Kidney (tissue), 14 donors: ENCODE measurements around the gene LCE4A. TPM values are rescaled to one million over a fixed set of nuclear protein-coding genes. Genes with fewer than 3 reads are reported as not detected.

Experiments
- DNase-seq, 5 donors: peaks; one replicate each; pipeline ENCODE4 v3.0.0-alpha.2; 2013 to 2020
- FAIRE-seq: peaks from 2 replicates; lab custom pipeline; 2012; peaks lifted over from hg19 to GRCh38; lab: Jason Lieb, UNC
- H3K27ac ChIP-seq, 2 donors: one replicate each; pipeline ENCODE4 v1.7.0; 2013; ENCODE audit warnings: low read depth in 2 of 2, low read length in 2 of 2, inconsistent platforms in 1 of 2
- H3K27me3 ChIP-seq: one replicate; pipeline ENCODE4 v1.7.1; 2013; ENCODE audit warnings: low read length, inconsistent platforms; ENCODE audit not compliant: control insufficient read depth, insufficient read depth
- H3K36me3 ChIP-seq, 3 donors: one replicate each; pipeline versions ENCODE4 v1.7.0 to v1.7.1; 2013; ENCODE audit warnings: low read length in 3 of 3, control low read depth in 1 of 3, inconsistent platforms in 1 of 3; ENCODE audit not compliant: insufficient read depth in 3 of 3, control insufficient read depth in 2 of 3
- H3K4me1 ChIP-seq, 3 donors: one replicate each; pipeline versions ENCODE4 v1.7.0 to v1.7.1; 2013; ENCODE audit warnings: low read length in 3 of 3, inconsistent platforms in 1 of 3, low read depth in 1 of 3; ENCODE audit not compliant: control insufficient read depth in 2 of 3, insufficient read depth in 2 of 3
- H3K4me3 ChIP-seq, 3 donors: one replicate each; pipeline versions ENCODE4 v1.7.0 to v1.8.1; 2013; ENCODE audit warnings: low read length in 3 of 3, control low read depth in 1 of 3, inconsistent platforms in 1 of 3
- H3K9ac ChIP-seq, 3 donors: one replicate each; pipeline versions ENCODE4 v1.7.0 to v1.7.1; 2013; ENCODE audit warnings: low read length in 3 of 3, control low read depth in 1 of 3, inconsistent platforms in 1 of 3
- H3K9me3 ChIP-seq, 3 donors: one replicate each; pipeline versions ENCODE4 v1.7.0 to v1.7.1; 2013; ENCODE audit warnings: low read length in 3 of 3, control low read depth in 1 of 3, inconsistent platforms in 1 of 3; ENCODE audit not compliant: control insufficient read depth in 2 of 3, insufficient read depth in 1 of 3
- intact Hi-C: fragments of 100-400 bp; cut with DNase I; formaldehyde crosslinking; loops from one replicate; pipeline ENCODE4 v1.11.1; 2022
- polyA plus RNA-seq: library from polyadenylated mRNA; stranded (reverse); fragments of 350-450 nt; fragmentation: Illumina TruSeq; extraction: RNeasy Lipid Tissue Mini Kit (QIAGEN cat#74804); gene quantifications from one replicate; pipeline ENCODE4 v1.2.3, GENCODE V29; 2014; ENCODE audit warnings: low read depth, low replicate concordance; ENCODE audit not compliant: insufficient read depth
- total RNA-seq: library from RNA; stranded (reverse); fragmentation: NEBNext Ultra II Directional; extraction: Animal tissue kit (Norgen Biotek cat#: 25700); gene quantifications from one replicate; pipeline ENCODE4 v1.2.1, GENCODE V29; 2021
- TF ChIP-seq, protein P1 (sequence below): IDR thresholded peaks from 3 replicates; pipeline ENCODE4 v1.5.1; 2012; ENCODE audit warnings: mild to moderate bottlenecking, moderate library complexity, borderline replicate concordance; ENCODE audit not compliant: insufficient read depth; ENCODE audit errors: extremely low read depth
- donor health status: control.
- donor health status: control.
- donor health status: control.
- donor health status: control.
- donor health status: control.
- donor health status: DM: yes; HTN: yes; CAD: no.
- donor health status: Normal renal cell carcinoma (clear cell type).

The LCE4A gene
- total and polyA plus RNA-seq, 2 donors from 2014 or later: not detected

DNA sequence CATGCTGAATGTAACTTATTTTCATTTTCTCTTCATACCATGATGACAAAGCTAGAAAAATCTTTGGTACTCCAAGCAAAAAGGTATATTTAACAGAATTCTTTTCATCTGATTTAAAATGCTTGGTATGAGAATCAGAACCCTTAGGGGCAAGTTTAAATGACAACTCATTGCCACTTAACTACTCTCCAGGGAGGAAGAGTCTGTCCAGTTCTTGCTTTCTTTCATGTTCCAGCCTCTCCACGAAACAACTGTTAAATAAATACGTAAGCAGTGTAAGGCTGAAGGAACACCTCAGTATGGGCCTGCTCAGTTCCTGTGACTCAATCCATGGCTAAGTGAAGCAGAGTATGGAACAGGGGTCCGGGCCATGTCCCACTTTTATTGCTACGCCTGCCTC is 8.2 kb upstream of the LCE4A start:
- Histone ChIP-seq H3K9ac (no peak overlapping the region), H3K4me1 (no peaks in the 10 kb centered on the region), H3K36me3 (no peaks in the 10 kb centered on the region), H3K27me3 (no peaks in the 10 kb centered on the region), H3K27ac (no peak overlapping the region), H3K9me3 (no peaks in the 10 kb centered on the region), H3K4me3 (no peak overlapping the region)
- no peak for DNase-seq
- TF ChIP-seq, protein P1, sequence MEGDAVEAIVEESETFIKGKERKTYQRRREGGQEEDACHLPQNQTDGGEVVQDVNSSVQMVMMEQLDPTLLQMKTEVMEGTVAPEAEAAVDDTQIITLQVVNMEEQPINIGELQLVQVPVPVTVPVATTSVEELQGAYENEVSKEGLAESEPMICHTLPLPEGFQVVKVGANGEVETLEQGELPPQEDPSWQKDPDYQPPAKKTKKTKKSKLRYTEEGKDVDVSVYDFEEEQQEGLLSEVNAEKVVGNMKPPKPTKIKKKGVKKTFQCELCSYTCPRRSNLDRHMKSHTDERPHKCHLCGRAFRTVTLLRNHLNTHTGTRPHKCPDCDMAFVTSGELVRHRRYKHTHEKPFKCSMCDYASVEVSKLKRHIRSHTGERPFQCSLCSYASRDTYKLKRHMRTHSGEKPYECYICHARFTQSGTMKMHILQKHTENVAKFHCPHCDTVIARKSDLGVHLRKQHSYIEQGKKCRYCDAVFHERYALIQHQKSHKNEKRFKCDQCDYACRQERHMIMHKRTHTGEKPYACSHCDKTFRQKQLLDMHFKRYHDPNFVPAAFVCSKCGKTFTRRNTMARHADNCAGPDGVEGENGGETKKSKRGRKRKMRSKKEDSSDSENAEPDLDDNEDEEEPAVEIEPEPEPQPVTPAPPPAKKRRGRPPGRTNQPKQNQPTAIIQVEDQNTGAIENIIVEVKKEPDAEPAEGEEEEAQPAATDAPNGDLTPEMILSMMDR: no peak
- no peak for FAIRE-seq
- intact Hi-C loops: no loop called here

DNA sequence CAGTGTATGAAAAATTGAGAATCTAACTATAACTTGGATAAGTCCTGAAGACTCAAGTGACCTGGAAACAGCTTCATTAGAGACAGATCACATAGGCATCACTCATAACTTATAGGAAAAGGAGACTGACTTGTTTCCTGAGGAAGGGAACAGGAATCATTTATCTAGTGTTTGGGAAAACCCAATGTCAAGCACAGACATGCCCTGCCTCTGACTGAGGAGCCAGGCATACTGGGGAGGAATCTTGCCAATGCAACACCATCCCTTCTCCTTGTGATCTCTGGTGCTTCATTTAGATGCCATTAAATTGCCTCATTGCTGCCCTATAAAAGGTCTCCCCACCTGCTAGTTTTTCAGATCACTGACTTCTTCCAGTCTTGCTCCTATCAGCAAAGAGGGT is 10.3 kb downstream of the LCE4A start:
- H3K36me3 ChIP-seq: no peaks in the 10 kb centered on the region
- H3K27ac ChIP-seq: no peak overlapping the region
- intact Hi-C loops: no loop called here
- peaks cover 0 to 2% (median 0%) of the 10 kb centered on the region in 3 donors for H3K4me1 ChIP-seq
- DNase-seq: no peak
- H3K27me3 ChIP-seq: no peaks in the 10 kb centered on the region
- FAIRE-seq: no peak
- H3K9ac ChIP-seq: no peak overlapping the region
- no peak overlapping the region for H3K4me3 ChIP-seq
- TF ChIP-seq, protein P1: no peak
- H3K9me3 ChIP-seq: peaks cover 0 to 8% (median 0%) of the 10 kb centered on the region in 3 donors

DNA sequence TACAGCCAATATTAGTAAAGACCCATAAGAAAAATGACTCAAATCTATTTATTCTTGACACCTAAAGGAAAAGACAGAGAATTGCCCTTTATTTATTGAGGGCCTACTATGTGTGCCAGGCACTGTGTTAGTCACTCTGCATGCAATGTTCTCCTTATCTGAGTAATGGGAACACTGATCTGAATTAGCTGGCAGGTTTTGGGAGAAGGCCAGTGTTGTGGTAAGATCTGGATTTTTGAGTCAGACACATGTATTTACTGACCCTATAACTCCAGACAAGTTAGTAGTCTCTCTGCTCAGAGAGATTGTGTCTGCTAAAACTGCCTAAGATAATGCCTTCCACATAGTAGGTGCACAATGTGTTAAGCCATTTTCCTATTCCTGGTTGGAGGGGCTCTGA is 17.3 kb downstream of the LCE4A start:
- TF ChIP-seq, protein P1: no peak
- FAIRE-seq: no peak
- Histone ChIP-seq H3K27ac (no peak overlapping the region), H3K9me3 (no peaks in the 10 kb centered on the region), H3K4me3 (no peak overlapping the region), H3K36me3 (no peaks in the 10 kb centered on the region), H3K27me3 (no peaks in the 10 kb centered on the region), H3K9ac (no peak overlapping the region), H3K4me1 (peaks cover 0 to 2% (median 0%) of the 10 kb centered on the region in 3 donors)
- no peak for DNase-seq
- intact Hi-C loops: no loop called here

DNA sequence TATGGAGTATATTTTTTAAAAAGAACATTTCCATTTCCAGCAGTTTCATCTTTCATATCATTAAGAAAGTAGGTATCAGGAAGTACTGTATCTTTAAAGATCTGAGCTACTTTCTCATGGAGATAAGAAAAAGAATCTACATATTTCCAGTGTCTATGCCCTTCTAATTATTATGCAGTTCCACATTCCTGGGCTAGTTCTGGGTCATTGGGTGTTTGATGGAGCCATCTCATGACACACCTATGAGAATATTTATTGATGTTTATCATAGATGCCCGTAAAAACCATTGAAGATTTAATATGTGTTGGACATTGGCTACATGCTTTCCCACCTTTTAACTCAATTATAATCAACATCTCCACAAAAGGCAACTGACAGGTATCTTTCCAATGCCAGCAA is 21.0 kb downstream of the LCE4A start:
- no peaks in the 10 kb centered on the region for H3K36me3 ChIP-seq
- no peaks in the 10 kb centered on the region for H3K4me1 ChIP-seq
- intact Hi-C loops: no loop called here
- no peaks in the 10 kb centered on the region for H3K9me3 ChIP-seq
- no peak overlapping the region for H3K27ac ChIP-seq
- H3K9ac ChIP-seq: no peak overlapping the region
- H3K4me3 ChIP-seq: no peak overlapping the region
- H3K27me3 ChIP-seq: no peaks in the 10 kb centered on the region
- TF ChIP-seq, protein P1: no peak
- DNase-seq: no peak
- no peak for FAIRE-seq
